GM19372 (cell line): ENCODE results near the gene BAHCC1.

Source experiments
- ATAC-seq: cut with Tn5 transposase; IDR thresholded peaks from one replicate; pipeline ENCODE4 v1.9.1; 2021; ENCODE audit warnings: mild to moderate bottlenecking, low read depth, moderate library complexity; ENCODE audit not compliant: unreplicated experiment

BAHCC1 gene

DNA sequence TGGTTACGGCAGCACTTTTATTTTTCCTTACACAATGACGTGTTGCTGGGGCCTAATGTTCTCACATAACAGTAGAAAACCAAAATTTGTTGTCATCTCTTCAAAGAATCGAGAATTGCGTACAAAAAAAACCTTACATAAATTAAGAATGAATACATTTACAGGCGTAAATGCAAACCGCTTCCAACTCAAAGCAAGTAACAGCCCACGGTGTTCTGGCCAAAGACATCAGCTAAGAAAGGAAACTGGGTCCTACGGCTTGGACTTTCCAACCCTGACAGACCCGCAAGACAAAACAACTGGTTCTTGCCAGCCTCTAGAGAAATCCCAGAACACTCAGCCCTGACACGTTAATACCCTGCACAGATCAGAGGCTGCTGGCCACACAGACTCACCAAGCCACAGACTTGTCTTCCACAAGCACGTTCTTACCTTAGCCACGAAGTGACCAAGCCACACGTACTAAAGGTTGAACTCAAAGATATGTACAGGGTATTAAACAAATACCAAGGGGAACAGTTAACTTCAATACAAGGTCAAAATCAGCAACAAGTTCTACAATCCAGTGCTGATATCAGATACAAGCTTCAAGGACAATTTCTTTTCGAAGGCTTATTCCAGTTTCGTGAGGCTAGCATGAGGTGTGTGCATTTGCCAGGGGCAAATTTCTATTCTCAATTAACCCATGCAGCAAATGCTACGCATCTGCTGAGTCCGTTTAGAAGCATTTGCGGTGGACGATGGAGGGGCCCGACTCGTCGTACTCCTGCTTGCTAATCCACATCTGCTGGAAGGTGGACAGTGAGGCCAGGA lies 114.9 kb downstream of the BAHCC1 start:
- no peak for ATAC-seq

DNA sequence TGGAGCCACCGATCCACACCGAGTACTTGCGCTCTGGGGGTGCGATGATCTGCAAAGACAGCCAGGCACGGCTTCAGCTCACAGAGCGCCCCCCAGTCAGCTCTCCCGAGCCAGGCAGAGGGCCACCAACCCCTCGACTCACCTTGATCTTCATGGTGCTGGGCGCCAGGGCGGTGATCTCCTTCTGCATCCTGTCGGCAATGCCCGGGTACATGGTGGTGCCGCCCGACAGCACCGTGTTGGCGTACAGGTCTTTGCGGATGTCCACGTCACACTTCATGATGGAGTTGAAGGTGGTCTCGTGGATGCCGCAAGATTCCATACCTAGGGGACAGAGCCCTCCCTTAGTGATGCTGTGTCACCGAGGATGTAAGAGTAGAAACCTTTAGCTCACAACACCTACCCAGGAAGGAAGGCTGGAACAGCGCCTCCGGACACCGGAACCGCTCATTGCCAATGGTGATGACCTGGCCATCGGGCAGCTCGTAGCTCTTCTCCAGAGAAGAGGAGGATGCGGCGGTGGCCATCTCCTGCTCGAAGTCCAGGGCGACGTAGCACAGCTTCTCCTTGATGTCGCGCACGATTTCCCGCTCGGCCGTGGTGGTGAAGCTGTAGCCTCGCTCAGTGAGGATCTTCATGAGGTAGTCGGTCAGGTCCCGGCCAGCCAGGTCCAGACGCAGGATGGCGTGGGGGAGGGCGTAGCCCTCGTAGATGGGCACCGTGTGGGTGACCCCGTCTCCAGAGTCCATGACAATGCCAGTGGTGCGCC lies 115.7 kb downstream of the BAHCC1 start:
- ATAC-seq: no peak

DNA sequence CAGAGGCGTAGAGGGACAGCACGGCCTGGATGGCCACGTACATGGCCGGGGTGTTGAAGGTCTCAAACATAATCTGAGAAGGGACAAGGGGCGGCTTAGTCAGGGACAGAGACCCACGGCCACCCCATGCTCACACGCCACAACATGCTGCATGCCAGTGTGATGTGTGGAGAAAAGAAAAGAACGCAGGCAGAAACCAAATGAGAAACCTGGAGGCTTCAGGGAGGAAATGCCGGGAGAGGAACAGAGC lies 116.2 kb downstream of the BAHCC1 start:
- ATAC-seq: no peak

DNA sequence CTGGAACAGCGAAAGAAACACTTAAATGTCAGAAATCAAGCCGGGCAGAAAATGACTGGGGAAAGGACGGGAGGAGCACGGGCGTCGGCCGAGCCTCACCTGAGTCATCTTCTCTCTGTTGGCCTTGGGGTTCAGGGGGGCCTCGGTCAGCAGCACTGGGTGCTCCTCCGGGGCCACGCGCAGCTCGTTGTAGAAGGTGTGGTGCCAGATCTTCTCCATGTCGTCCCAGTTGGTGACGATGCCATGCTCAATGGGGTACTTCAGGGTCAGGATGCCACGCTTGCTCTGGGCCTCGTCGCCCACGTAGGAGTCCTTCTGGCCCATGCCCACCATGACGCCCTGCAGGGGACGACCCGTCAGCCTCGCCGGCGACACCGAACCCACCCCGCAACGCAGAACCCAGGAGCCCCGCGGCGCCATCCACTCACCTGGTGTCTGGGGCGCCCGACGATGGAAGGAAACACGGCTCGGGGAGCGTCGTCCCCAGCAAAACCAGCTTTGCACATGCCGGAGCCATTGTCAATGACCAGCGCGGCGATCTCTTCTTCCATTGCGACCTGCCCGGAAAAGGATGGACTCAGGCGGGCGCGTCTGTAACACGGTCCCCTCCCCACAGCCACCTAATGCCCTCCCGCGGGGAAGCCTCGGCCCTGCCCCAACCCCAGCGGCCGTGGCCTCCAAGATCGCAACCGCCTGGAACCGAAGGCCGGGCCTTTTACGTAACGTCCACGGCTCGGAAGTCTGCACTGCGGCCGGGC lies 116.7 kb downstream of the BAHCC1 start:
- no peak for ATAC-seq

DNA sequence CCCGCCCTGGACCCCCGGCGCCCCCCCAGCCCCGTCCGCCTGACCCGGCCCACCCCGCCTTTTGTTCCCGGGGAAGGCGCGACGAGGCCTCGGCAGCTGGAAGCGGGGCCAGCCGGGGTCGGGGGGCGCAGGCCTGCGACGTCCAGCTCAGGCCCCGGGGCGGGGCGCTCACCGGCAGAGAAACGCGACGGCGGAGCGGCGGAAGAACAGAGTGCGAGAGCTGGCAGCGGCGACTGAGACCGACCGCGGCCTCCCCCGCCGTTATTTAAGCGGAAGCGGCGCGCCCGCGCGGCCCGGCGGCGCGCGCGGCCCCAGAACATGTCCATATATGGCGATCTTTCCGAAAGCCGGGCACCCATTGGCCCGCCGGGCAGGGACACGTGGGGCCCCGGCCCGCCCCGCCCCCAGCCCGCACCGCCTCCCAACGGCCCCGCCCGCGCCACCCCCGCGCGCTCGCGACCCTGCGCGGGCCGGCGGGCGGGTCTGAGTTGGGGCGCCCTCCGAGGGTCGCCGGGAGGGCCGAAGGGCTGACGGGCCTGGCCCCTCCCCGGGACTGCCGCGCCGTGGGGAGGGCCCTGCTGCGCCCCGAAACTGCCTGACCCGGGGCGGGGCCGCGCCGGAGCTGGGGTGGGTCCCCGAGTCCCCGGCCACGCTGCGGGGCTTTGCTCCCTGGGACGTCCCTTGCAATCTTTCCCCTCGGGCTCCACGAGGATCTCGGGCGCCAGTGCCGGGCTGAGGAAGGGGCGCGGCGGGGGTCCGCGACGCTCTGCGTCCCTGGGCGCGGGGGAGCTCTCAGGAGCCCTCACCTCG lies 117.5 kb downstream of the BAHCC1 start, which contains the start of gene ACTG1:
Gene ACTG1, minus strand, starts transcription at position 238 of the 810 bp plus-strand sequence. CDS start 445 bp downstream, outside the sequence.
- peak; percentile 49 for ATAC-seq

DNA sequence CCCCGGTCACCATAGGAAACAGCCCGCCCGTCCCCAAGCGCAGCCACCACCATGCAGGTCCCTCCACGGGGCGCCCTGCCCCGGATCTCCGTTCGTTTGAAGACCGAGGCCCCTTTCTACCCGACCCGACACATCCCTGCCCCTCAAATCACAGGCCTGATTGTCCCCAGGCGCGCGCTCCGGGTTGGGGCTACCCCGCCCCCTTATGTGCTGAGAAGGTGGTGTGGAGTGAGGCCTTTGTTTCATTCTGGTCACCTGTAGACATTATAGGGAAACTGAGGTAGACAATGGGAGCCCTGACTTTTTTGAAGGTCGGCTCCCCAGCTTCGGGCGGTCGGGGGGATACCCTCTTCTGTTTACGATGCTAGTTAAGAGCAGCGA lies 118.1 kb downstream of the BAHCC1 start:
- ATAC-seq: no peak

DNA sequence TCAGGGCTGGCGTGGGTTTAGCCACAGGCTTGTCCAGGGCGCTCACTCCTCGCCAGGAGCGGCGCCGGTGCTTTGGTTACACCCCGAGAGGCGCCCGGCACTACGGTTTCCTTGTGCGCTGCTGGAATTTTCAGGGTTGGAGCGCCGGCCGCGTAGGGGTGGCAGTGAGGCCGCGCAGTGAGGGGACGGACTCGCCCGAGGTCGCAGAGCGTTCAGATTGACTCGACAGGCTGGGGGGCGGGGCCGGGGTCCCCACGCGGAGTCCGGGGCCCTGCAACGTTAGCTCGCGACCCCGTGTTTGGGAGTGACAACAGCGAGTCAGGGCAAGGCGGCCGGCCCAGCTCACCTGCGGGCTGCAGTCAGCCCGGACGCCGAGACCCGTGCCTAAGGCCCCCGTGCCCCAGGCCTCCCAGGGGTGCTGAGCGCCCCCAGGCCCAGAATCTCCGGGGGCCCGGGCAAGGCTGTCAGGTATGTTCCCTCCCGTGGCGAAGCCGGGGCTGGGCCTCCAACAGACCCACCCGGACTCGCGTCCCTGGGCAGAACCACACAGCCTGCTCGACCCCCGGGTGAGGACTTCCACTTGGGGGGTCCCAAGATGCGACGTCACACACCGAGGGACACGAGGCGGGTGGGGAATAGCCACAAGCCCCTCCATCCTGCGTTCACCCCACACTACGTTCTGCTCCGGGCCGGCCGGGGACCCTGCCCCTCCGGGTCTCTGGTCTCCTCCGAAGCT lies 118.7 kb downstream of the BAHCC1 start:
- no peak for ATAC-seq

DNA sequence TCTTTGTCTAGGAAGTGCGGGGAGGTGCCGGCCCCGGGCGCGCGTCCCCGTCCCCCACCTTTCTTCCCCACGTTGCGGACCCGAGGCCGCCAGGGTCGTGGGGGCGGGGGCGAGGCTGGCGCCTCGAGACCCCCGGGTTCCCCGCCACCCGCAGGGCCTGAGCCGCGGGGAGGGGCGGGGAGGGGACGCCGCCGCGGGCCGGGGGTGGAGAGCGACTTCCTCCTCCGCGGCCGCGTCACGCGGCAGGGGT lies 119.2 kb downstream of the BAHCC1 start:
- ATAC-seq: no peak

DNA sequence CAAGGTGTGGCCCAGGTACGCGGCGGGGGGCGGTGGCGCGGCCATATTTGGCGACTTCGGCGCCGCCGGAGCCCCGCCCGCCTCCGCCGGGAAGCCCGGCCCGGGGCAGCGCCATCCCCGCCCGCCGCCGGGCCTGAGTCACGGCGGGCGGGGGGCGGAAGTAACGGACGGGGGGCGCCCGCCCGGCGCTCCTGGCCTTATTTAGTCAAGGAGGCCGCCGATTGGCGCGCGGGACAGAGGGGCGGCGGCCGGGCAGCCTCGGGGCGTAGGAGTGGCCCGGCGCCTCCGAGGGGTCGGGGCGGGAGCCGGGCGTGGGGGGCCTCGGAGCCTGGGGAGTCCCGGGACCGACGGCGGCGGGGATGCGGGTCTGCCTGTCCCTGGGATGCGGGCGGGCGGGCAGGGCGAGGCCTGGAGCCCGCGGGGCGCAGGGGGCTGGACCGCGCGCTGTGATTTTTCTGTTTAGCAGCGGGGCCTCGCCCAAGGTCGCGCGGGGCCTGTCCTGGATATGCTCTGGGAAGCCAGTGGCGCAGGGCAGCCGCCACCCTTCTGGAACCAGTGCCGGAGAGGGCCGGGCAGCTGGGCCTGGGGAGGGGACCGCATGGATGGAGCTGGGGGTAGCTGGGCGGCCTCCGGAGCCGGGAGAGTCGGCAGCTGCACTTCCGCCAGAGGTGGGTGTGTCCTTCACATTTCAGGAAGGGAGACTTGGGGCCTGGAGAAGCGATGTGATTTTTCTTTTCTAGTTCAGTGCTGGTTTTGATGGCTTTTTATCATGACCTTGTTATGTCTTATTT lies 119.7 kb downstream of the BAHCC1 start:
- ATAC-seq: no peak

DNA sequence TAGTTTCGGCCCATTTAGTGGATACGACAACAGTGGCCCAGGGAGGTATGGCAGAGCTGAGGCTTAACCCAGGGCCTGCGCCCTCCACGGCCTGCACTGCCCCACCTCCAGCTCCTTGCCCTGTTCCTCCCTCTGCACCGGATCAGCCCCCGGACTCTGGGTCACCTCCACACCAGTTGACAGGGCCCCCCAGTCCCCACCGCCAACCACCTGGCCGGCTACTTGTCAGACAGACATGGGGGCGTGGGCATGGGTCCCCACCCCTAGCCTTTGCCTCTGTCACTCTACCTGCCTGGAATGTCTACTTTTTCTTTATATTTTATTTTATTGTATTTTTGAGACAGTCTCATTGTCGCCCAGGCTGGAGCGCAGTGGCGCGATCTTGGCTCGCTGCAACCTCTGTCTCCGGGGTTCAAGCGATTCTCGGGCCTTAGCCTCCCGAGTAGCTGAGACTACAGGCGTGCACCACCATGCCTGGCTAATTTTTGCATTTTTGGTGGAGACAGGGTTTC lies 120.3 kb downstream of the BAHCC1 start:
- no peak for ATAC-seq
